Fibroblast of pulmonary artery (primary cell): Measurements from ENCODE around the gene NPBWR2.

Source experiments
- DNase-seq: peaks from one replicate; pipeline ENCODE4 v3.0.0-alpha.2; 2010; ENCODE audit warnings: low read depth
- H3K4me3 ChIP-seq: replicated peaks from 2 replicates; pipeline ENCODE4 v1.5.1; 2011; ENCODE audit warnings: low read depth, mild to moderate bottlenecking, control low read depth, low read length, moderate library complexity
- CTCF ChIP-seq: IDR thresholded peaks from 2 replicates; pipeline ENCODE4 v1.5.1; 2011; ENCODE audit warnings: mild to moderate bottlenecking, control low read depth, low read length, inconsistent platforms; ENCODE audit errors: missing control alignments

NPBWR2 gene

GRCh38 chr20:64099880-64100565, 7.3 kb downstream of the NPBWR2 start:
- no peak for DNase-seq
- no peak overlapping the region for H3K4me3 ChIP-seq
- no peak for TF ChIP-seq CTCF

GRCh38 chr20:64099086-64099786, 8.1 kb downstream of the NPBWR2 start:
- no peak overlapping the region for H3K4me3 ChIP-seq
- DNase-seq, result no peak
- TF ChIP-seq CTCF, result no peak

GRCh38 chr20:64098471-64099013, 8.8 kb downstream of the NPBWR2 start:
- no peak for TF ChIP-seq CTCF
- H3K4me3 ChIP-seq, result no peak overlapping the region
- no peak for DNase-seq

- TF ChIP-seq CTCF, result no peak
- no peak for DNase-seq
Measured at GRCh38 chr20:64096535-64096934, 10.8 kb downstream of the NPBWR2 start.

GRCh38 chr20:64095927-64096326, 11.4 kb downstream of the NPBWR2 start:
- no peak for TF ChIP-seq CTCF
- DNase-seq, result no peak
- no peak overlapping the region for H3K4me3 ChIP-seq

More at GRCh38 chr20:64096535-64096934, 10.8 kb downstream of the NPBWR2 start:
- no peak overlapping the region for H3K4me3 ChIP-seq

- no peak for TF ChIP-seq CTCF
- no peak for DNase-seq
- no peak overlapping the region for H3K4me3 ChIP-seq
Measured at GRCh38 chr20:64095455-64095854, 11.9 kb downstream of the NPBWR2 start.
